ENCODE measurements around the gene MEF2C. TPM values are rescaled to one million over a fixed set of nuclear protein-coding genes. Genes with fewer than 3 reads are reported as not detected.

Gene MEF2C
- total and polyA plus RNA-seq, 8 donors, result 3.0 to 48.1 (median 14.6) TPM

GRCh38 chr5:88682131-88682530 lies 200.9 kb downstream of the MEF2C start:
- H3K36me3 ChIP-seq, result no peaks in the 10 kb centered on the region
- no peak overlapping the region for H3K4me3 ChIP-seq
- intact Hi-C loops (cut with DNase I; ENCODE audit: low total_unique reads), result no loop called here
- 10 to 24% (median 19%) methylated on average over 1 of the region's 1 CpG for WGBS, 5 donors
- TF ChIP-seq POLR2A (IDR thresholded peaks at IDR 0.05) (no peak), EP300 (IDR thresholded peaks at IDR 0.05) (no peak), POLR2AphosphoS5 (IDR thresholded peaks at IDR 0.05) (no peak), CTCF (IDR thresholded peaks at IDR 0.05) (no peak)
- peaks cover 35 to 100% (median 95%) of the 10 kb centered on the region in 3 donors for H3K27me3 ChIP-seq
- DNase-seq, result no peak
- H3K27ac ChIP-seq, result no peak overlapping the region
- no peaks in the 10 kb centered on the region for H3K9me3 ChIP-seq
- H3K4me1 ChIP-seq, result peaks cover 9 to 26% (median 16%) of the 10 kb centered on the region in 4 donors

- WGBS, 5 donors, result 29 to 40% (median 38%) methylated on average over 5 of the region's 5 CpGs
- intact Hi-C loops (cut with DNase I; ENCODE audit: low total_unique reads), result no loop called here
Observed at GRCh38 chr5:88681211-88681803, 201.7 kb downstream of the MEF2C start.

GRCh38 chr5:88680253-88681132 lies 202.5 kb downstream of the MEF2C start:
- H3K27me3 ChIP-seq, result peaks cover 30 to 100% (median 93%) of the 10 kb centered on the region in 3 donors
- H3K36me3 ChIP-seq, result no peaks in the 10 kb centered on the region
- intact Hi-C loops (cut with DNase I; ENCODE audit: low total_unique reads), result no loop called here
- H3K27ac ChIP-seq, result no peak overlapping the region
- H3K9me3 ChIP-seq, result no peaks in the 10 kb centered on the region
- H3K4me3 ChIP-seq, result peak overlapping the region; percentile 34 to 53 (median 44)
- 2 to 4% (median 3%) methylated on average over 31 to 61 of the region's 61 CpGs for WGBS, 5 donors
- DNase-seq, result peak; percentile 78 to 89
- TF ChIP-seq POLR2A (IDR thresholded peaks at IDR 0.05) (no peak), POLR2AphosphoS5 (IDR thresholded peaks at IDR 0.05) (peak in 1 of 3 donors; percentile 23), CTCF (IDR thresholded peaks at IDR 0.05) (peak in 5 of 7 experiments; percentile 65 to 95 (median 85)), EP300 (IDR thresholded peaks at IDR 0.05) (no peak)
- peaks cover 13 to 34% (median 24%) of the 10 kb centered on the region in 4 donors for H3K4me1 ChIP-seq

More at GRCh38 chr5:88681211-88681803, 201.7 kb downstream of the MEF2C start:
- H3K4me1 ChIP-seq, result peaks cover 9 to 26% (median 17%) of the 10 kb centered on the region in 4 donors
- no peaks in the 10 kb centered on the region for H3K36me3 ChIP-seq
- no peak for TF ChIP-seq POLR2AphosphoS5 (IDR thresholded peaks at IDR 0.05)
- TF ChIP-seq POLR2A (IDR thresholded peaks at IDR 0.05), result no peak
- TF ChIP-seq CTCF (IDR thresholded peaks at IDR 0.05), result no peak
- TF ChIP-seq EP300 (IDR thresholded peaks at IDR 0.05), result no peak
- H3K9me3 ChIP-seq, result no peaks in the 10 kb centered on the region
- H3K27ac ChIP-seq, result no peak overlapping the region
- H3K27me3 ChIP-seq, result peaks cover 34 to 100% (median 95%) of the 10 kb centered on the region in 3 donors
- no peak overlapping the region for H3K4me3 ChIP-seq
- DNase-seq, result no peak

GRCh38 chr5:88679638-88680037 lies 203.3 kb downstream of the MEF2C start:
- TF ChIP-seq EP300 (IDR thresholded peaks at IDR 0.05) (no peak), POLR2AphosphoS5 (IDR thresholded peaks at IDR 0.05) (no peak), CTCF (IDR thresholded peaks at IDR 0.05) (no peak), POLR2A (IDR thresholded peaks at IDR 0.05) (no peak)

More at GRCh38 chr5:88679638-88680037, 203.3 kb downstream of the MEF2C start:
- Histone ChIP-seq H3K27me3 (peaks cover 25 to 100% (median 93%) of the 10 kb centered on the region in 3 donors), H3K27ac (no peak overlapping the region), H3K36me3 (no peaks in the 10 kb centered on the region), H3K4me1 (peaks cover 21 to 37% (median 31%) of the 10 kb centered on the region in 4 donors), H3K9me3 (no peaks in the 10 kb centered on the region), H3K4me3 (peak overlapping the region in 1 of 4 donors; percentile 43)
- peak in 1 of 2 donors; percentile 17 for DNase-seq
- intact Hi-C loops (cut with DNase I; ENCODE audit: low total_unique reads), result loop anchor here (10.0 kb wide), 1 partner anchor 545 kb away; no protein-coding TSS in a partner anchor
- 17 to 32% (median 19%) methylated on average over 14 of the region's 14 CpGs for WGBS, 5 donors

Measured in stomach (tissue), 9 donors.